Loucy (cell line): ENCODE results near the gene EIPR1.

Experiments used
- EZH2phosphoT487 ChIP-seq: fragments of 200-600 bp; IDR thresholded peaks from 2 replicates; pipeline ENCODE4 v1.6.1; 2018; ENCODE audit warnings: antibody characterized with exemption, mild to moderate bottlenecking, moderate library complexity, borderline replicate concordance
- TF ChIP-seq, protein P1 (sequence below): fragments of 200-600 bp; sonication (generic); conservative IDR thresholded peaks from 2 replicates; pipeline ENCODE4 v1.5.1; 2014; ENCODE audit warnings: mild to moderate bottlenecking, antibody characterized with exemption, low read length

DNA sequence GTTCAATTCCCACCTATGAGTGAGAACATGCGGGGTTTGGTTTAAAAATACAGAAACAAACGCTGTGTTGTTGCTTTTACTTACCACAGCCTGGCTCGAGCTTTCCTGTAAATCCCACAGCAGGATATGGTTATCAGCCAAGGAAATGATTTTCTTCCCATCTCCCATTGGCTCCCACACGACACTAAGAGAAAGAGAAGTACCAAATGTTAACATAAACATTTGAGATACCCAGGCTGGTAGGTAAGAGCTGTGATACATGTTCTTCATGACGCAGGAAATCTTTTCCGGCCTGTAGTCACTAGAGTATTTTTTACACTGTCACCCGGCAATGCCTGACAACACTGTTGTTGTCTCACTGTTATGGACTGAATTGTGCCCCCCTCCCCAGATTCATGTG lies 163.6 kb downstream of the EIPR1 start:
- TF ChIP-seq, protein P1, sequence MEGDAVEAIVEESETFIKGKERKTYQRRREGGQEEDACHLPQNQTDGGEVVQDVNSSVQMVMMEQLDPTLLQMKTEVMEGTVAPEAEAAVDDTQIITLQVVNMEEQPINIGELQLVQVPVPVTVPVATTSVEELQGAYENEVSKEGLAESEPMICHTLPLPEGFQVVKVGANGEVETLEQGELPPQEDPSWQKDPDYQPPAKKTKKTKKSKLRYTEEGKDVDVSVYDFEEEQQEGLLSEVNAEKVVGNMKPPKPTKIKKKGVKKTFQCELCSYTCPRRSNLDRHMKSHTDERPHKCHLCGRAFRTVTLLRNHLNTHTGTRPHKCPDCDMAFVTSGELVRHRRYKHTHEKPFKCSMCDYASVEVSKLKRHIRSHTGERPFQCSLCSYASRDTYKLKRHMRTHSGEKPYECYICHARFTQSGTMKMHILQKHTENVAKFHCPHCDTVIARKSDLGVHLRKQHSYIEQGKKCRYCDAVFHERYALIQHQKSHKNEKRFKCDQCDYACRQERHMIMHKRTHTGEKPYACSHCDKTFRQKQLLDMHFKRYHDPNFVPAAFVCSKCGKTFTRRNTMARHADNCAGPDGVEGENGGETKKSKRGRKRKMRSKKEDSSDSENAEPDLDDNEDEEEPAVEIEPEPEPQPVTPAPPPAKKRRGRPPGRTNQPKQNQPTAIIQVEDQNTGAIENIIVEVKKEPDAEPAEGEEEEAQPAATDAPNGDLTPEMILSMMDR: no peak
- TF ChIP-seq EZH2phosphoT487: no peak
